Naive thymus-derived CD4-positive, alpha-beta T cell (primary cell): ENCODE data around the gene PHF19. TPM values are rescaled to one million over a fixed set of nuclear protein-coding genes. Genes with fewer than 3 reads are reported as not detected.

Experiments
- ATAC-seq: fragments of 150-1000 bp; cut with Tn5 transposase; 2 replicates; pipeline ENCODE4 v1.10.0; 2021; ENCODE audit warnings: mild to moderate bottlenecking, moderate library complexity
- CTCF ChIA-PET: fragments of 350-600 bp; sonication (Branson Sonifier 250); formaldehyde crosslinking; loops from one replicate; lab custom pipeline; 2021; ENCODE audit warnings: antibody characterized with exemption; lab: Charles Lee
- POLR2A ChIA-PET: fragments of 350-600 bp; sonication (Branson Sonifier 250); formaldehyde crosslinking; loops from one replicate; lab custom pipeline; 2021; ENCODE audit warnings: antibody characterized with exemption, inconsistent platforms; lab: Charles Lee
- DNase-seq, 9 donors: peaks; one replicate each; pipeline versions ENCODE4 v3.0.0 to v3.0.0-alpha.2; 2020 to 2022; ENCODE audit warnings: mixed read lengths in 1 of 9
- H3K27ac ChIP-seq: one replicate; pipeline ENCODE4 v1.7.0; 2013; ENCODE audit warnings: mild to moderate bottlenecking, low read depth, low read length, moderate library complexity
- H3K27me3 ChIP-seq, 2 donors: one replicate each; pipeline ENCODE4 v1.7.0; 2013; ENCODE audit warnings: low read length in 2 of 2, mild to moderate bottlenecking in 2 of 2, moderate library complexity in 2 of 2; ENCODE audit not compliant: control insufficient read depth in 2 of 2, insufficient read depth in 2 of 2
- H3K36me3 ChIP-seq, 3 experiments: 1 replicate in 2 of 3; 2 replicates in 1 of 3; pipeline ENCODE4 v1.7.0; 2013; ENCODE audit warnings: low read length in 3 of 3, mild to moderate bottlenecking in 3 of 3, moderate library complexity in 1 of 3; ENCODE audit not compliant: insufficient read depth in 3 of 3, control insufficient read depth in 2 of 3
- H3K4me1 ChIP-seq, 2 donors: one replicate each; pipeline ENCODE4 v1.7.0; 2013; ENCODE audit warnings: low read length in 2 of 2, mild to moderate bottlenecking in 2 of 2, moderate library complexity in 1 of 2; ENCODE audit not compliant: control insufficient read depth in 2 of 2, insufficient read depth in 2 of 2
- H3K4me3 ChIP-seq: 2 replicates; pipeline ENCODE4 v1.7.0; 2013; ENCODE audit warnings: mild to moderate bottlenecking, low read length
- H3K9me3 ChIP-seq, 3 experiments: 1 replicate in 2 of 3; 2 replicates in 1 of 3; pipeline ENCODE4 v1.7.0; 2013; ENCODE audit warnings: low read length in 3 of 3; ENCODE audit not compliant: control insufficient read depth in 2 of 3
- H3K27ac Mint-ChIP-seq, 9 donors: one replicate each; pipeline ENCODE4 v1.8.0; 2020 to 2022; ENCODE audit warnings: mixed read lengths in 9 of 9, mild to moderate bottlenecking in 8 of 9, moderate library complexity in 5 of 9, inconsistent platforms in 2 of 9
- H3K27me3 Mint-ChIP-seq, 5 donors: one replicate each; pipeline ENCODE4 v1.8.0; 2021 to 2022; ENCODE audit warnings: mixed read lengths in 5 of 5, mild to moderate bottlenecking in 1 of 5
- H3K36me3 Mint-ChIP-seq, 5 donors: one replicate each; pipeline ENCODE4 v1.8.0; 2020 to 2022; ENCODE audit warnings: mixed read lengths in 5 of 5, mild to moderate bottlenecking in 3 of 5, inconsistent platforms in 1 of 5
- H3K4me1 Mint-ChIP-seq, 7 donors: one replicate each; pipeline ENCODE4 v1.8.0; 2020 to 2022; ENCODE audit warnings: mixed read lengths in 7 of 7, mild to moderate bottlenecking in 3 of 7, inconsistent platforms in 1 of 7
- H3K4me3 Mint-ChIP-seq, 10 donors: one replicate each; pipeline ENCODE4 v1.8.0; 2020 to 2022; ENCODE audit warnings: mild to moderate bottlenecking in 10 of 10, mixed read lengths in 10 of 10, moderate library complexity in 6 of 10, inconsistent platforms in 2 of 10
- H3K9me3 Mint-ChIP-seq, 11 donors: one replicate each; pipeline ENCODE4 v1.8.0; 2020 to 2022; ENCODE audit warnings: mixed read lengths in 11 of 11, mild to moderate bottlenecking in 4 of 11, inconsistent platforms in 1 of 11, moderate library complexity in 1 of 11
- intact Hi-C, 2 donors: fragments of 100-400 bp; cut with micrococcal nuclease; formaldehyde crosslinking; loops; one replicate each; pipeline ENCODE4 v1.15.1; 2023
- polyA plus RNA-seq, 2 donors: library from polyadenylated mRNA; unstranded; fragments of 300-500 nt; fragmentation: Illumina TruSeq; gene quantifications; one replicate each; pipeline ENCODE4 v1.2.3, GENCODE V29; 2021
- total RNA-seq, 6 experiments: library from RNA in 5 of 6; stranded (reverse) in 5 of 6; gene quantifications; 1 replicate in 5 of 6; 2 replicates in 1 of 6; pipeline ENCODE4 v1.2.3 and lab custom pipeline; 2021 to 2026

PHF19 gene
- total and polyA plus RNA-seq, 7 experiments from 2014 or later = 13.1 to 271 (median 84.0) TPM

GRCh38 chr9:120911295-120911837 is 34.4 kb upstream of the PHF19 start:
- H3K27ac Mint-ChIP-seq = peak overlapping the region in 6 of 9 donors; percentile 25 to 95 (median 72)
- H3K4me1 Mint-ChIP-seq = peaks cover 40 to 85% (median 77%) of the 10 kb centered on the region in 7 donors
- H3K4me1 ChIP-seq = peaks cover 52 to 60% of the 10 kb centered on the region in 2 donors
- H3K27me3 Mint-ChIP-seq = no peaks in the 10 kb centered on the region
- POLR2A ChIA-PET = interaction anchor here (32.7 to 44.3 kb wide), 3 partner anchors 8 to 38 kb away, joined by 703 to 2417 read pairs (median 2417); partner anchors contain the start of genes PHF19 and TRAF1
- DNase-seq = no peak
- H3K36me3 Mint-ChIP-seq = peaks cover 12 to 71% (median 49%) of the 10 kb centered on the region in 5 donors
- H3K4me3 ChIP-seq = no peak overlapping the region
- H3K9me3 ChIP-seq = no peaks in the 10 kb centered on the region
- peak overlapping the region; percentile 6 for H3K27ac ChIP-seq
- H3K36me3 ChIP-seq = peaks cover 39 to 73% (median 60%) of the 10 kb centered on the region in 3 experiments
- no peaks in the 10 kb centered on the region for H3K27me3 ChIP-seq
- peak overlapping the region in 3 of 10 donors; percentile 13 to 45 (median 27) for H3K4me3 Mint-ChIP-seq
- no peaks in the 10 kb centered on the region for H3K9me3 Mint-ChIP-seq
- no peak for ATAC-seq
- intact Hi-C loops = no loop called here
- CTCF ChIA-PET = interaction anchor here (1.0 kb wide), 1 partner anchor 20 kb away, joined by 4 read pairs; no protein-coding TSS in a partner anchor

- no peaks in the 10 kb centered on the region for H3K9me3 Mint-ChIP-seq
- H3K27ac Mint-ChIP-seq = peak overlapping the region in 8 of 9 donors; percentile 63 to 95 (median 77)
- H3K4me1 Mint-ChIP-seq = peaks cover 43 to 86% (median 78%) of the 10 kb centered on the region in 7 donors
- H3K36me3 ChIP-seq = peaks cover 39 to 73% (median 60%) of the 10 kb centered on the region in 3 experiments
- peak overlapping the region; percentile 69 for H3K27ac ChIP-seq
- no peaks in the 10 kb centered on the region for H3K9me3 ChIP-seq
- peak overlapping the region in 5 of 10 donors; percentile 12 to 39 (median 35) for H3K4me3 Mint-ChIP-seq
- DNase-seq (no peak), ATAC-seq (no peak)
- POLR2A ChIA-PET = interaction anchor here (32.7 to 44.3 kb wide), 3 partner anchors 7 to 37 kb away, joined by 703 to 2417 read pairs (median 2417); partner anchors contain the start of genes PHF19 and TRAF1
- no peak overlapping the region for H3K4me3 ChIP-seq
- peaks cover 57 to 59% of the 10 kb centered on the region in 2 donors for H3K4me1 ChIP-seq
- H3K27me3 Mint-ChIP-seq = no peaks in the 10 kb centered on the region
- CTCF ChIA-PET = interaction anchor here (0.6 kb wide), 1 partner anchor 29 kb away, joined by 3 read pairs; no protein-coding TSS in a partner anchor
- intact Hi-C loops = loop anchor here in 1 of 2 donors (1.0 kb wide), 1 partner anchor 34 kb away; no protein-coding TSS in a partner anchor
- H3K36me3 Mint-ChIP-seq = peaks cover 12 to 71% (median 44%) of the 10 kb centered on the region in 5 donors
- H3K27me3 ChIP-seq = no peaks in the 10 kb centered on the region
Measured at GRCh38 chr9:120910643-120911042, 33.7 kb upstream of the PHF19 start.

GRCh38 chr9:120909904-120910303 is 32.9 kb upstream of the PHF19 start:
- Histone ChIP-seq H3K9me3 (no peaks in the 10 kb centered on the region), H3K4me1 (peaks cover 57 to 59% of the 10 kb centered on the region in 2 donors), H3K36me3 (peaks cover 39 to 73% (median 56%) of the 10 kb centered on the region in 3 experiments), H3K27me3 (no peaks in the 10 kb centered on the region), H3K4me3 (peak overlapping the region; percentile 10), H3K27ac (peak overlapping the region; percentile 69)
- ChIA-PET POLR2A (interaction anchor here (32.7 to 44.3 kb wide), 3 partner anchors 6 to 36 kb away, joined by 703 to 2417 read pairs (median 2417); partner anchors contain the start of genes PHF19 and TRAF1), CTCF (interaction anchor here (0.6 to 0.7 kb wide), 2 partner anchors 11 to 23 kb away, joined by 3 read pairs; no protein-coding TSS in a partner anchor)
- Mint-ChIP-seq H3K9me3 (no peaks in the 10 kb centered on the region), H3K4me3 (peak overlapping the region in 6 of 10 donors; percentile 25 to 59 (median 32)), H3K27ac (peak overlapping the region in 8 of 9 donors; percentile 59 to 95 (median 82)), H3K36me3 (peaks cover 12 to 72% (median 44%) of the 10 kb centered on the region in 5 donors), H3K4me1 (peaks cover 46 to 88% (median 80%) of the 10 kb centered on the region in 7 donors), H3K27me3 (no peaks in the 10 kb centered on the region)
- peak; percentile 50 for ATAC-seq
- intact Hi-C loops = loop anchor here in 1 of 2 donors (1.0 kb wide), 1 partner anchor 34 kb away; no protein-coding TSS in a partner anchor
- peak in 1 of 9 donors; percentile 67 for DNase-seq

GRCh38 chr9:120905315-120906164 is 28.6 kb upstream of the PHF19 start:
- Mint-ChIP-seq H3K9me3 (no peaks in the 10 kb centered on the region), H3K4me1 (peaks cover 47 to 91% (median 86%) of the 10 kb centered on the region in 7 donors), H3K27ac (peak overlapping the region; percentile 90 to 100 (median 96)), H3K4me3 (peak overlapping the region in 9 of 10 donors; percentile 29 to 72 (median 57)), H3K36me3 (peaks cover 0 to 65% (median 25%) of the 10 kb centered on the region in 5 donors), H3K27me3 (no peaks in the 10 kb centered on the region)
- ATAC-seq (peak; percentile 13), DNase-seq (peak in 3 of 9 donors; percentile 31 to 57 (median 36))
- POLR2A ChIA-PET = interaction anchor here (1.5 to 44.3 kb wide), 4 partner anchors 2 to 61 kb away, joined by 7 to 2417 read pairs (median 1560); partner anchors contain the start of genes PHF19 and TRAF1
- Histone ChIP-seq H3K27ac (peak overlapping the region; percentile 95), H3K27me3 (no peaks in the 10 kb centered on the region), H3K9me3 (no peaks in the 10 kb centered on the region), H3K36me3 (peaks cover 9 to 36% (median 18%) of the 10 kb centered on the region in 3 experiments), H3K4me1 (peaks cover 77 to 81% of the 10 kb centered on the region in 2 donors), H3K4me3 (no peak overlapping the region)
- intact Hi-C loops = loop anchor here in 1 of 2 donors (2.0 kb wide), 1 partner anchor 19 kb away; no protein-coding TSS in a partner anchor
- CTCF ChIA-PET = interaction anchor here (0.6 to 3.2 kb wide), 6 partner anchors 10 to 69 kb away, joined by 4 to 17 read pairs (median 7); no protein-coding TSS in a partner anchor

GRCh38 chr9:120904978-120905301 is 28.0 kb upstream of the PHF19 start:
- no peaks in the 10 kb centered on the region for H3K27me3 ChIP-seq
- no peak overlapping the region for H3K4me3 ChIP-seq
- H3K36me3 ChIP-seq = peaks cover 9 to 30% (median 15%) of the 10 kb centered on the region in 3 experiments
- Mint-ChIP-seq H3K4me3 (peak overlapping the region in 9 of 10 donors; percentile 21 to 72 (median 55)), H3K9me3 (no peaks in the 10 kb centered on the region), H3K27me3 (no peaks in the 10 kb centered on the region), H3K4me1 (peaks cover 48 to 91% (median 86%) of the 10 kb centered on the region in 7 donors), H3K27ac (peak overlapping the region; percentile 90 to 100 (median 96)), H3K36me3 (peaks cover 0 to 66% (median 23%) of the 10 kb centered on the region in 5 donors)
- no peak for ATAC-seq
- CTCF ChIA-PET = interaction anchor here (0.6 to 3.2 kb wide), 9 partner anchors 13 to 183 kb away, joined by 3 to 17 read pairs (median 7); no protein-coding TSS in a partner anchor
- peaks cover 71 to 79% of the 10 kb centered on the region in 2 donors for H3K4me1 ChIP-seq
- H3K9me3 ChIP-seq = no peaks in the 10 kb centered on the region
- peak overlapping the region; percentile 95 for H3K27ac ChIP-seq
- DNase-seq = no peak
- POLR2A ChIA-PET = interaction anchor here (1.5 to 44.3 kb wide), 4 partner anchors 1 to 61 kb away, joined by 7 to 2417 read pairs (median 1560); partner anchors contain the start of genes PHF19 and TRAF1
- intact Hi-C loops = loop anchor here (1.0 to 2.0 kb wide), 8 partner anchors 11 to 31 kb away; partner anchors contain the start of gene TRAF1 (in 1 of the 2)
